ENCODE results near the gene ATP9B. TPM values are rescaled to one million over a fixed set of nuclear protein-coding genes. Genes with fewer than 3 reads are reported as not detected.

The ATP9B gene
- total RNA-seq, 1 donor from 2014 or later, result 50.3 TPM

DNA sequence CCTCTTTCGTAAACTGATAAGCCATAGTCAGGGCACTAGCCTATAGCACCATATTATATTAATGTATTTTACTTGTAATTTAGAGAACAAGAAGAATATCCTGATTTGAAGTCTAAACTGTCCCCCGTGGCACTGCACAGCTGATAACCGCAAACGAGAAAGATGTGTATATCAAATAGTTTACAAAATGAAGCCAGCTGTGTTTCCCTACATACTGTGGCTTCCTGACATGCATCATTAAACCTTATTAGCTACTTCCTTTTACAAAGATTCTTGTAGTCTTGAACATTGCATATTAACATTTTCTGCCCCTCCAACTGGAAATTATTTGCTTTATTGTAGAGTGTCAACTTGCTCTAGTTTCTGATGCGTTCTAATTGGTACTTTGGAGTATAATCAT lies 173.1 kb downstream of the ATP9B start:
- Histone ChIP-seq H3K27me3 (no peaks in the 10 kb centered on the region), H3K4me1 (peaks cover 4% of the 10 kb centered on the region), H3K36me3 (no peaks in the 10 kb centered on the region), H3K9me3 (no peaks in the 10 kb centered on the region), H3K27ac (no peak overlapping the region), H3K4me3 (no peak overlapping the region)
- no peak for DNase-seq (ENCODE audit: extremely low spot score in 2 of 2)
- TF ChIP-seq POLR2A (IDR thresholded peaks at IDR 0.05), result no peak
- no peak for TF ChIP-seq CTCF (IDR thresholded peaks at IDR 0.05)
- no peak for TF ChIP-seq POLR2AphosphoS5 (IDR thresholded peaks at IDR 0.05; ENCODE audit: insufficient read depth in 1 of 2, low read depth in 1 of 2)
- intact Hi-C loops (cut with DNase I), result no loop called here

DNA sequence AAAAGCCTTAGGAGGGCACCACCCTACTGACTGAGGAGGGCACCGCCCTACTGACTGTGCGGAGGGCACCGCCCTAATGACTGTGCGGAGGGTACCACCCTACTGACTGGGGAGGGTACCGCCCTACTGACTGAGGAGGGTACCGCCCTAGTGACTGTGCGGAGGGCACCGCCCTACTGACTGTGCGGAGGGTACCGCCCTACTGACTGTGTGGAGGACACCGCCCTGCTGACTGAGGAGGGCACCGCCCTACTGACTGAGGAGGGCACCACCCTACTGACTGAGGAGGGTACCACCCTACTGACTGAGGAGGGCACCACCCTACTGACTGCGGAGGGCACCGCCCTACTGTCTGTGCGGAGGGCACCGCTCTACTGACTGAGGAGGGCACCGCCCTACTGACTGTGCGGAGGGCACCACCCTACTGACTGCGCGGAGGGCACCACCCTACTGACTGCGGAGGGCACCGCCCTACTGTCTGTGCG lies 176.4 kb downstream of the ATP9B start:
- DNase-seq (ENCODE audit: extremely low spot score in 2 of 2), result no peak
- intact Hi-C loops (cut with DNase I), result no loop called here
- Histone ChIP-seq H3K9me3 (no peaks in the 10 kb centered on the region), H3K4me1 (peaks cover 4% of the 10 kb centered on the region), H3K4me3 (no peak overlapping the region), H3K36me3 (no peaks in the 10 kb centered on the region), H3K27me3 (no peaks in the 10 kb centered on the region), H3K27ac (no peak overlapping the region)
- no peak for TF ChIP-seq POLR2AphosphoS5 (IDR thresholded peaks at IDR 0.05; ENCODE audit: insufficient read depth in 1 of 2, low read depth in 1 of 2)
- TF ChIP-seq CTCF (IDR thresholded peaks at IDR 0.05), result no peak
- no peak for TF ChIP-seq POLR2A (IDR thresholded peaks at IDR 0.05)

DNA sequence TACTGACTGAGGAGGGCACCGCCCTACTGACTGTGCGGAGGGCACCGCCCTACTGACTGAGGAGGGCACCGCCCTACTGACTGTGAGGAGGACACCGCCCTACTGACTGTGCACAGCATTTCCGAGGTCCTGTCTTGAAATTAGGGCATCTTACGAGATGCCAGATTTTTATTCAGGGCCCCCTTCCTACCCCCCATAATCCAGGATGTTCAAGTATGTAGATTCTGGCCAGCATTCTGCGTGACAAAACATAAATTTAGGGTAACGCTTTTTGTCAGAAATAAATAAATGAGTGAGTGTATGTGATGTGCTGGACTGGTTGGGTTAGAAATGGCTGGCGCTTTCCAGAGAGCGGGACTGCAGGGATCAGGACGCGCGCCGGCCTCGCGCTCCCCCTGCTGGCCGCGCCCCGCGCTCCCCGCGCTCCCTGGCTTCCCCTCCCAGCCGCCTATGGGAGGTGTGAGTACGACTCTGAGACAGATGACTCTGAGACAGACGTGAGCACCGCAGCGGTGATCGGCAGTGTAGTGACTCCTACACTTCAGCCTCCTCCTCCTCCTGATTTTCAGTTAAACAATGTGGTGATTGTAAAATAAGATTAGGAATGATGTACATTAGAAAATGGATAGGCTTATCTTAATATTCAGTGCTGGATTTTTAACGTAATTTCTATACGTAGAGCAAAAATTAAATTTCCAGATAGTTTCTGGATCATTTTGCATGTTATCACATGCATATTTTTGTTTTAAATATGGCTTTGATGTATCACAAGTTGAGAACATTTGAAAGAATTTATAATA lies 177.3 kb downstream of the ATP9B start:
- no peak for DNase-seq (ENCODE audit: extremely low spot score in 2 of 2)
- intact Hi-C loops (cut with DNase I), result no loop called here
- no peak overlapping the region for H3K27ac ChIP-seq
- H3K4me3 ChIP-seq, result peak overlapping the region; percentile 6 to 11
- no peaks in the 10 kb centered on the region for H3K36me3 ChIP-seq
- H3K4me1 ChIP-seq, result peaks cover 4% of the 10 kb centered on the region
- TF ChIP-seq CTCF (IDR thresholded peaks at IDR 0.05), result peak; percentile 35 to 82 (median 77)
- no peak for TF ChIP-seq POLR2A (IDR thresholded peaks at IDR 0.05)
- no peaks in the 10 kb centered on the region for H3K27me3 ChIP-seq
- no peaks in the 10 kb centered on the region for H3K9me3 ChIP-seq

- Histone ChIP-seq H3K4me3 (no peak overlapping the region), H3K4me1 (peaks cover under 1% of the 10 kb centered on the region), H3K9me3 (no peaks in the 10 kb centered on the region), H3K36me3 (no peaks in the 10 kb centered on the region), H3K27me3 (no peaks in the 10 kb centered on the region), H3K27ac (no peak overlapping the region)
- TF ChIP-seq POLR2A (IDR thresholded peaks at IDR 0.05) (no peak), POLR2AphosphoS5 (IDR thresholded peaks at IDR 0.05; ENCODE audit: insufficient read depth in 1 of 2, low read depth in 1 of 2) (no peak), CTCF (IDR thresholded peaks at IDR 0.05) (no peak)
- intact Hi-C loops (cut with DNase I), result no loop called here
- DNase-seq (ENCODE audit: extremely low spot score in 2 of 2), result no peak
These were observed 179.4 kb downstream of the ATP9B start for GRCh38 chr18:79248495-79249060.

All from vagina (tissue), 2 donors.